Endothelial cell of umbilical vein (primary cell): ENCODE measurements around the gene VGLL4.

ENCODE experiments used
- EZH2 ChIP-seq: IDR thresholded peaks from 2 replicates; pipeline ENCODE4 v1.6.1; 2012; ENCODE audit warnings: borderline replicate concordance, low read depth, mild to moderate bottlenecking, moderate library complexity, low read length, inconsistent platforms; ENCODE audit not compliant: severe bottlenecking
- FOS ChIP-seq: IDR thresholded peaks from 2 replicates; pipeline ENCODE4 v1.6.1; 2011; ENCODE audit warnings: mild to moderate bottlenecking, low read length, moderate library complexity, borderline replicate concordance; ENCODE audit not compliant: insufficient read depth
- MYC ChIP-seq: IDR thresholded peaks from one replicate; pipeline ENCODE4 v1.6.1; 2011; ENCODE audit warnings: mild to moderate bottlenecking, low read depth, low read length
- POLR2A ChIP-seq: IDR thresholded peaks from 2 replicates; pipeline ENCODE4 v1.6.1; 2012; ENCODE audit warnings: low read depth, mild to moderate bottlenecking, control low read depth, low read length
- POLR2AphosphoS5 ChIP-seq: IDR thresholded peaks from 2 replicates; pipeline ENCODE4 v1.6.1; 2012; ENCODE audit warnings: low read depth, mild to moderate bottlenecking, control low read depth, low read length, moderate library complexity; ENCODE audit not compliant: insufficient read depth
- TF ChIP-seq, protein P1 (sequence below), 2 donors: IDR thresholded peaks; 1 replicate in 1 of 2; 2 replicates in 1 of 2; pipeline ENCODE4 v1.5.1; 2011; ENCODE audit warnings: low read length in 2 of 2, mild to moderate bottlenecking in 2 of 2, moderate library complexity in 2 of 2, control low read depth in 1 of 2, inconsistent platforms in 1 of 2, low read depth in 1 of 2; ENCODE audit not compliant: insufficient read depth in 1 of 2; ENCODE audit errors: extremely low read depth in 1 of 2
- TF ChIP-seq, protein P2 (sequence below): IDR thresholded peaks from 2 replicates; pipeline ENCODE4 v1.6.1; 2011; ENCODE audit not compliant: insufficient read depth, insufficient read length

DNA sequence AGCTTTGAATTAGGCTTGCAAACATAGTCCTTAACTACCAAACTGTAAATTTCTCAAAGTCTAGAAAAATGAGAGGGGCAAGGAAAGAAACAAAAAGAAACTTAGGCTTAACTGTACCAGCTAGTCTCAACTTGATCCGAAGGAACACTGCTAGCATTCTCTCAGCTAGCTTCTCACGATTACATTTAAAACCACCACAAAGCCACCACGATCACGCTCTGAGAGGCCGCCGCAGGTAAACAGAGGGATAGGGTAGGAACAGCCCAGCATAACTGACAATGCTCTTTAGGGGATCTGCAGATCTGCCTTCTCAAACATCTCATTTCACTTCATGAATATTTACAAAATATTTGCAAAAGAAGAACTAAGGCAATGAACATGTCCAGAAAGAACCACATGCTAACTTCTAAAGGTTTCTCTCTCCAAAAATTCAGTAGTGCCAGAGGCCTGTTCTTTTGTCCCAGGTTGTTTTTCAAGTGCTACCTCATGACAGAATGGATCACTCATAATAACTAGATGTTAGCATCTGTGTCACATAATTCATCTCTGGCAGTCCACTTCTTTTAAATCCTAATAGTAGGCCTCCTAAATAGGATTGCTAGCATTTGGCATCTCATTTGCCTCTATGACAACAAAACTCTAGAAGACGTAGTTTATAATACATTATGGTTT, 18.9 kb downstream of the VGLL4 start:
- TF ChIP-seq POLR2AphosphoS5 (no peak), EZH2 (no peak), POLR2A (no peak), FOS (no peak), MYC (no peak)
- TF ChIP-seq, protein P1, sequence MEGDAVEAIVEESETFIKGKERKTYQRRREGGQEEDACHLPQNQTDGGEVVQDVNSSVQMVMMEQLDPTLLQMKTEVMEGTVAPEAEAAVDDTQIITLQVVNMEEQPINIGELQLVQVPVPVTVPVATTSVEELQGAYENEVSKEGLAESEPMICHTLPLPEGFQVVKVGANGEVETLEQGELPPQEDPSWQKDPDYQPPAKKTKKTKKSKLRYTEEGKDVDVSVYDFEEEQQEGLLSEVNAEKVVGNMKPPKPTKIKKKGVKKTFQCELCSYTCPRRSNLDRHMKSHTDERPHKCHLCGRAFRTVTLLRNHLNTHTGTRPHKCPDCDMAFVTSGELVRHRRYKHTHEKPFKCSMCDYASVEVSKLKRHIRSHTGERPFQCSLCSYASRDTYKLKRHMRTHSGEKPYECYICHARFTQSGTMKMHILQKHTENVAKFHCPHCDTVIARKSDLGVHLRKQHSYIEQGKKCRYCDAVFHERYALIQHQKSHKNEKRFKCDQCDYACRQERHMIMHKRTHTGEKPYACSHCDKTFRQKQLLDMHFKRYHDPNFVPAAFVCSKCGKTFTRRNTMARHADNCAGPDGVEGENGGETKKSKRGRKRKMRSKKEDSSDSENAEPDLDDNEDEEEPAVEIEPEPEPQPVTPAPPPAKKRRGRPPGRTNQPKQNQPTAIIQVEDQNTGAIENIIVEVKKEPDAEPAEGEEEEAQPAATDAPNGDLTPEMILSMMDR (IDR thresholded peaks at IDR 0.05; ENCODE audit: extremely low read depth in 1 of 2, insufficient read depth in 1 of 2, low read depth in 1 of 2, low read length in 2 of 2), result no peak
- TF ChIP-seq, protein P2, sequence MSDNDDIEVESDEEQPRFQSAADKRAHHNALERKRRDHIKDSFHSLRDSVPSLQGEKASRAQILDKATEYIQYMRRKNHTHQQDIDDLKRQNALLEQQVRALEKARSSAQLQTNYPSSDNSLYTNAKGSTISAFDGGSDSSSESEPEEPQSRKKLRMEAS, result no peak
